H9 (cell line): ENCODE results near the gene DOK6. TPM values are rescaled to one million over a fixed set of nuclear protein-coding genes. Genes with fewer than 3 reads are reported as not detected.

Experiments used
- DNase-seq: peaks from one replicate; pipeline ENCODE4 v3.0.0-alpha.2; 2017
- H2AFZ ChIP-seq: one replicate; pipeline ENCODE4 v1.6.1; 2013; ENCODE audit warnings: mild to moderate bottlenecking, low read length, control low read depth, moderate library complexity
- H2AK5ac ChIP-seq: 2 replicates; pipeline ENCODE4 v1.6.1; 2013; ENCODE audit warnings: low read length, control low read depth, mixed read lengths; ENCODE audit not compliant: insufficient read length
- H2BK120ac ChIP-seq: one replicate; pipeline ENCODE4 v1.6.1; 2013; ENCODE audit warnings: low read depth, mild to moderate bottlenecking, low read length, control low read depth, inconsistent platforms; ENCODE audit not compliant: poor library complexity, severe bottlenecking
- H2BK12ac ChIP-seq: 2 replicates; pipeline ENCODE4 v1.6.1; 2013; ENCODE audit warnings: low read length, control low read depth, mixed read lengths, low read depth; ENCODE audit not compliant: insufficient read length
- H2BK15ac ChIP-seq: 2 replicates; pipeline ENCODE4 v1.6.1; 2013; ENCODE audit warnings: low read depth, low read length, control low read depth
- H2BK20ac ChIP-seq: one replicate; pipeline ENCODE4 v1.6.1; 2013; ENCODE audit warnings: low read depth, mild to moderate bottlenecking, low read length, control low read depth, inconsistent platforms; ENCODE audit not compliant: poor library complexity, severe bottlenecking
- H2BK5ac ChIP-seq: 2 replicates; pipeline ENCODE4 v1.6.1; 2013; ENCODE audit warnings: low read length, control low read depth, mixed read lengths; ENCODE audit not compliant: insufficient read length
- H3K14ac ChIP-seq: 2 replicates; pipeline ENCODE4 v1.6.1; 2013; ENCODE audit warnings: low read length, control low read depth; ENCODE audit not compliant: insufficient read depth
- H3K18ac ChIP-seq: 2 replicates; pipeline ENCODE4 v1.6.1; 2013; ENCODE audit warnings: low read depth, mild to moderate bottlenecking, mixed read lengths, low read length, control low read depth; ENCODE audit not compliant: insufficient read length
- H3K23ac ChIP-seq: 2 replicates; pipeline ENCODE4 v1.6.1; 2013; ENCODE audit warnings: low read length, control low read depth, mixed read lengths, low read depth; ENCODE audit not compliant: insufficient read length
- H3K23me2 ChIP-seq: 2 replicates; pipeline ENCODE4 v1.6.1; 2013; ENCODE audit warnings: low read depth, mild to moderate bottlenecking, mixed read lengths, low read length, control low read depth; ENCODE audit not compliant: insufficient read length, poor library complexity, severe bottlenecking
- H3K27ac ChIP-seq: 2 replicates; pipeline ENCODE4 v1.5.1; 2013; ENCODE audit warnings: low read length, control low read depth, mixed read lengths, low read depth; ENCODE audit not compliant: insufficient read length
- H3K27me3 ChIP-seq: 2 replicates; pipeline ENCODE4 v1.6.1; 2013; ENCODE audit warnings: low read length, control low read depth, inconsistent platforms; ENCODE audit not compliant: insufficient read depth
- H3K4ac ChIP-seq: 2 replicates; pipeline ENCODE4 v1.6.1; 2013; ENCODE audit warnings: low read depth, mild to moderate bottlenecking, control low read depth, inconsistent platforms, low read length, moderate library complexity
- H3K4me1 ChIP-seq: 2 replicates; pipeline ENCODE4 v1.6.1; 2013; ENCODE audit warnings: low read length, control low read depth, inconsistent platforms; ENCODE audit not compliant: insufficient read depth
- H3K4me2 ChIP-seq: 2 replicates; pipeline ENCODE4 v1.6.1; 2013; ENCODE audit warnings: low read length, control low read depth, mixed read lengths; ENCODE audit not compliant: insufficient read length, insufficient read depth
- H3K56ac ChIP-seq: 2 replicates; pipeline ENCODE4 v1.6.1; 2013; ENCODE audit warnings: low read depth, mild to moderate bottlenecking, mixed read lengths, low read length, control low read depth; ENCODE audit not compliant: insufficient read length
- H3K79me1 ChIP-seq: 2 replicates; pipeline ENCODE4 v1.6.1; 2013; ENCODE audit warnings: low read depth, mild to moderate bottlenecking, moderate library complexity, low read length, control low read depth, inconsistent platforms; ENCODE audit not compliant: insufficient read depth, poor library complexity, severe bottlenecking
- H3K79me2 ChIP-seq: 2 replicates; pipeline ENCODE4 v1.6.1; 2013; ENCODE audit warnings: low read length, control low read depth, inconsistent platforms; ENCODE audit not compliant: insufficient read depth
- H3K9ac ChIP-seq: 2 replicates; pipeline ENCODE4 v1.6.1; 2013; ENCODE audit warnings: low read length, control low read depth, mixed read lengths; ENCODE audit not compliant: insufficient read length; ENCODE audit errors: extremely low read depth
- H3K9me3 ChIP-seq: one replicate; pipeline ENCODE4 v1.6.1; 2013; ENCODE audit warnings: low read depth, low read length, inconsistent platforms; ENCODE audit not compliant: control insufficient read depth
- H3T11ph ChIP-seq: one replicate; pipeline ENCODE4 v1.6.1; 2013; ENCODE audit warnings: mild to moderate bottlenecking, low read length, control low read depth, inconsistent platforms
- H4K20me1 ChIP-seq: one replicate; pipeline ENCODE4 v1.6.1; 2013; ENCODE audit not compliant: control insufficient read depth, insufficient read length, insufficient read depth
- H4K5ac ChIP-seq: 2 replicates; pipeline ENCODE4 v1.6.1; 2013; ENCODE audit warnings: low read depth, mild to moderate bottlenecking, mixed read lengths, low read length, control low read depth; ENCODE audit not compliant: insufficient read length
- H4K8ac ChIP-seq: replicated peaks from 2 replicates; pipeline ENCODE4 v1.6.1; 2013; ENCODE audit warnings: low read length, control low read depth, mixed read lengths, low read depth; ENCODE audit not compliant: insufficient read length
- H4K91ac ChIP-seq: 2 replicates; pipeline ENCODE4 v1.6.1; 2013; ENCODE audit warnings: low read depth, mild to moderate bottlenecking, moderate library complexity, mixed read lengths, low read length, control low read depth; ENCODE audit not compliant: insufficient read length
- H3K27ac Mint-ChIP-seq, 3 experiments: 2 replicates in 2 of 3; 3 replicates in 1 of 3; pipeline ENCODE4 v1.8.0; 2020 to 2021; ENCODE audit warnings: mixed read lengths in 3 of 3, mild to moderate bottlenecking in 1 of 3, moderate library complexity in 1 of 3
- H3K27me3 Mint-ChIP-seq: 2 replicates; pipeline ENCODE4 v1.8.0; 2021; ENCODE audit warnings: low read depth, mild to moderate bottlenecking, moderate library complexity, mixed read lengths
- H3K36me3 Mint-ChIP-seq, 3 experiments: 2 replicates in 2 of 3; 3 replicates in 1 of 3; pipeline ENCODE4 v1.8.0; 2020 to 2021; ENCODE audit warnings: low read depth in 3 of 3, mixed read lengths in 3 of 3; ENCODE audit not compliant: insufficient read depth in 1 of 3
- H3K4me1 Mint-ChIP-seq, 2 experiments: 2 replicates each; pipeline ENCODE4 v1.8.0; 2020; ENCODE audit warnings: mixed read lengths in 2 of 2
- H3K4me3 Mint-ChIP-seq, 2 experiments: 2 replicates in 1 of 2; 3 replicates in 1 of 2; pipeline ENCODE4 v1.8.0; 2020 to 2021; ENCODE audit warnings: mild to moderate bottlenecking in 2 of 2, mixed read lengths in 2 of 2, moderate library complexity in 1 of 2
- H3K9me3 Mint-ChIP-seq, 2 experiments: 2 replicates in 1 of 2; 3 replicates in 1 of 2; pipeline ENCODE4 v1.8.0; 2020; ENCODE audit warnings: mild to moderate bottlenecking in 2 of 2, mixed read lengths in 2 of 2, moderate library complexity in 1 of 2
- CTCF ChIP-seq: fragments of 200-600 bp; sonication (generic); conservative IDR thresholded peaks from 3 replicates; pipeline ENCODE4 v1.8.0; 2021; ENCODE audit warnings: antibody characterized with exemption, mild to moderate bottlenecking
- total RNA-seq: library from RNA; stranded (reverse); gene quantifications from 2 replicates; pipeline ENCODE4 v1.2.1, GENCODE V29; 2021

Gene DOK6
- total RNA-seq, 1 experiment from 2014 or later, result 0.20 TPM

DNA sequence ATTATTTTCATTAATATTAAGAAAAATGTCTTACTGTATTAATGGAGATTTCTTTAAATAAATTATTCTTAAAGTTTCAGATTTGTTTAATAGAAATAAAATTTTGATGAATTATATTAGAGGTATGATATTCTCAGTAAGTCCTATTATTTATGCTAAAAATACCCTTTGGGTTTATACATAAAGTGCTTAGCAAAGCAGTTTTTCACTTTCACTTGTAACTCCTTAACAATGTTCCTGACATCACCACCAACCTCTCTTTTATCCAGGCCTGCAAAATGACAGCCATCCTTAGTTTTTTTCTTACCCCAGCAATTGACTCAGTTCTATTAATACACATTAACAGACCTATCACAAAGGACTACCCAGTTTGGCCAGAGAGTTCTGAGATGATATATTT is 376.6 kb downstream of the DOK6 start:
- H3K4me2 ChIP-seq, result no peak overlapping the region
- H3K9ac ChIP-seq, result no peak overlapping the region
- no peaks in the 10 kb centered on the region; a peak in 1 of 4 replicates for H3K4me1 Mint-ChIP-seq
- H3K27me3 Mint-ChIP-seq, result no peaks in the 10 kb centered on the region
- no peaks in the 10 kb centered on the region for H3K79me1 ChIP-seq
- no peaks in the 10 kb centered on the region for H3K9me3 ChIP-seq
- no peak overlapping the region for H2BK20ac ChIP-seq
- no peak overlapping the region for H3K4ac ChIP-seq
- no peak overlapping the region for H3K27ac ChIP-seq
- H3K23ac ChIP-seq, result no peak overlapping the region
- no peak for TF ChIP-seq CTCF
- no peak overlapping the region for H2BK12ac ChIP-seq
- no peak overlapping the region for H4K8ac ChIP-seq
- H3K9me3 Mint-ChIP-seq, result no peaks in the 10 kb centered on the region
- H3T11ph ChIP-seq, result no peak overlapping the region
- H2BK15ac ChIP-seq, result no peak overlapping the region
- no peak overlapping the region for H3K56ac ChIP-seq
- no peaks in the 10 kb centered on the region for H3K4me1 ChIP-seq
- no peak overlapping the region for H4K91ac ChIP-seq
- no peak for DNase-seq
- no peak overlapping the region for H3K18ac ChIP-seq
- H4K5ac ChIP-seq, result no peak overlapping the region
- H3K79me2 ChIP-seq, result no peaks in the 10 kb centered on the region
- no peaks in the 10 kb centered on the region; a peak in 1 of 7 replicates for H3K36me3 Mint-ChIP-seq
- H4K20me1 ChIP-seq, result no peaks in the 10 kb centered on the region
- no peak overlapping the region for H2AFZ ChIP-seq
- no peak overlapping the region for H2BK5ac ChIP-seq
- no peaks in the 10 kb centered on the region for H3K27me3 ChIP-seq
- H3K4me3 Mint-ChIP-seq, result no peak overlapping the region
- no peak overlapping the region for H2BK120ac ChIP-seq
- H2AK5ac ChIP-seq, result no peak overlapping the region
- no peaks in the 10 kb centered on the region for H3K23me2 ChIP-seq
- peak overlapping the region in 1 of 3 experiments; percentile 10; a peak in 1 of 7 replicates for H3K27ac Mint-ChIP-seq
- no peak overlapping the region for H3K14ac ChIP-seq
